GM19467 (cell line): ENCODE measurements around the gene DDX31.

Experiments used
- ATAC-seq: cut with Tn5 transposase; IDR thresholded peaks from one replicate; pipeline ENCODE4 v1.9.1; 2021; ENCODE audit warnings: mild to moderate bottlenecking, moderate library complexity; ENCODE audit not compliant: unreplicated experiment

DDX31 gene

GRCh38 chr9:132552041-132552440, 117.7 kb downstream of the DDX31 start:
- no peak for ATAC-seq

- ATAC-seq, result no peak
Observed at GRCh38 chr9:132551556-132551955, 118.2 kb downstream of the DDX31 start.

GRCh38 chr9:132548751-132549640, 120.8 kb downstream of the DDX31 start:
- no peak for ATAC-seq

GRCh38 chr9:132547976-132548730, 121.6 kb downstream of the DDX31 start:
- no peak for ATAC-seq

GRCh38 chr9:132547436-132547835, 122.3 kb downstream of the DDX31 start:
- no peak for ATAC-seq

- ATAC-seq, result no peak
Observed at GRCh38 chr9:132547052-132547431, 122.7 kb downstream of the DDX31 start.

- ATAC-seq, result no peak
Observed at GRCh38 chr9:132546148-132547051, 123.4 kb downstream of the DDX31 start.

- ATAC-seq, result no peak
Observed at GRCh38 chr9:132545578-132545977, 124.2 kb downstream of the DDX31 start.

- no peak for ATAC-seq
Observed at GRCh38 chr9:132543960-132544359, 125.8 kb downstream of the DDX31 start.

GRCh38 chr9:132543251-132543650, 126.5 kb downstream of the DDX31 start:
- ATAC-seq, result no peak
